ENCODE measurements around the gene DIP2A.
"Not testable (repeated sequence)": the region's sequence is repeated elsewhere in the genome, so short reads cannot be mapped to it uniquely, and the experiment has no call there.

DIP2A gene

GRCh38 chr21:46448855-46449254, 9.8 kb upstream of the DIP2A start:
- DNase-seq, result not testable (repeated sequence)

- DNase-seq, result no peak
Measured at GRCh38 chr21:46452710-46453109, 6.0 kb upstream of the DIP2A start.

GRCh38 chr21:46454142-46454541, 4.5 kb upstream of the DIP2A start:
- no peak for DNase-seq

- DNase-seq, result no peak
Measured at GRCh38 chr21:46454634-46455390, 3.9 kb upstream of the DIP2A start.

- DNase-seq, result no peak
Measured at GRCh38 chr21:46455575-46456385, 2.9 kb upstream of the DIP2A start.

GRCh38 chr21:46456750-46457149, 1.9 kb upstream of the DIP2A start:
- DNase-seq, result no peak

- DNase-seq, result no peak
Measured at GRCh38 chr21:46457801-46458314, 833 bp upstream of the DIP2A start.

GRCh38 chr21:46459024-46459355, 299 bp downstream of the DIP2A start:
- DNase-seq, result no peak

- no peak for DNase-seq
Measured at GRCh38 chr21:46459356-46460112, 843 bp downstream of the DIP2A start.

- DNase-seq, result no peak
Measured at GRCh38 chr21:46461909-46462308, 3.2 kb downstream of the DIP2A start.

GRCh38 chr21:46465153-46465552, 6.5 kb downstream of the DIP2A start:
- DNase-seq, result not testable (repeated sequence)

GRCh38 chr21:46465651-46466050, 7.0 kb downstream of the DIP2A start:
- DNase-seq, result no peak

GRCh38 chr21:46468108-46468774, 9.6 kb downstream of the DIP2A start:
- DNase-seq, result no peak

- DNase-seq, result no peak
Measured at GRCh38 chr21:46469275-46469674, 10.6 kb downstream of the DIP2A start.

- no peak for DNase-seq
Measured at GRCh38 chr21:46471514-46471913, 12.8 kb downstream of the DIP2A start.

GRCh38 chr21:46472246-46472645, 13.6 kb downstream of the DIP2A start:
- DNase-seq, result no peak

- DNase-seq, result no peak
Measured at GRCh38 chr21:46474382-46474781, 15.7 kb downstream of the DIP2A start.

GRCh38 chr21:46475296-46475695, 16.6 kb downstream of the DIP2A start:
- DNase-seq, result no peak

GRCh38 chr21:46477765-46478164, 19.1 kb downstream of the DIP2A start:
- DNase-seq, result no peak

GRCh38 chr21:46478910-46479309, 20.2 kb downstream of the DIP2A start:
- no peak for DNase-seq

GRCh38 chr21:46480466-46480865, 21.8 kb downstream of the DIP2A start:
- no peak for DNase-seq

- DNase-seq, result no peak
Measured at GRCh38 chr21:46482225-46482845, 23.6 kb downstream of the DIP2A start.
